ENCODE data around the gene MYH10.

The MYH10 gene

DNA sequence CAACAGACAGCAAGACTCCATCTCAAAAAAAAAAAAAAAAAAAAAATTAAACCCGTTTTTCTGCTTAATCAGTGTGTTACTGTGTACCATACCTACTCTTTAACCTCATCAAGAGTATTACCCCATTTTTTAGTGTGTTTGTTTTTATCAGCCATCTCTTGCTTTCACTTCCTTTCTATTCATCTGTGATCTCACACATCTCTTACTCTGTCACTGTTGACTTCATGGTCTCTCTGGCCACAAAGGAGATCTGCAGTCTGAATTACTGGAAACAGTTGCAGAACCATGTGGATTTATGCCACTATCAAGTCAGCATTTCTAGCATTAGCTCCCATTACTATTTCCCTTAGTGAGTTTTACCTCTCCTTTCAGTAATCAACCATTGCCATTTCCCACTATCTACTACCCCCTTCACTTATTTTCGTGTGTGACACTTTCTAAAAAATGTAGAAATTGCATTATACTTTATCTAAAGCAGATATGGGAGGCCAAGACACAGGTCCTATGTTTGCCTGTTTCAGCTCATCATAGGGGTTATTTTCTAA, 174.8 kb downstream of the MYH10 start:
- no peak overlapping the region for H3K9ac ChIP-seq (ENCODE audit: insufficient read length)
- peaks cover 69% of the 10 kb centered on the region for H3K36me3 ChIP-seq (ENCODE audit: insufficient read depth, low read length)
- H3K27ac ChIP-seq = no peak overlapping the region
- H3K4me3 ChIP-seq = no peak overlapping the region
- no peak for DNase-seq (ENCODE audit: low read depth, low spot score)
- no peak for TF ChIP-seq POLR2AphosphoS5 (IDR thresholded peaks at IDR 0.05; ENCODE audit: borderline replicate concordance, low read depth, low read length)
- TF ChIP-seq FOXP2 (optimal IDR thresholded peaks at IDR 0.05; ENCODE audit: control extremely low read depth, extremely low read length, insufficient read depth) = no peak
- TF ChIP-seq EZH2 (IDR thresholded peaks at IDR 0.05) = no peak
- H3K9me3 ChIP-seq (ENCODE audit: low read depth, low read length) = no peaks in the 10 kb centered on the region

DNA sequence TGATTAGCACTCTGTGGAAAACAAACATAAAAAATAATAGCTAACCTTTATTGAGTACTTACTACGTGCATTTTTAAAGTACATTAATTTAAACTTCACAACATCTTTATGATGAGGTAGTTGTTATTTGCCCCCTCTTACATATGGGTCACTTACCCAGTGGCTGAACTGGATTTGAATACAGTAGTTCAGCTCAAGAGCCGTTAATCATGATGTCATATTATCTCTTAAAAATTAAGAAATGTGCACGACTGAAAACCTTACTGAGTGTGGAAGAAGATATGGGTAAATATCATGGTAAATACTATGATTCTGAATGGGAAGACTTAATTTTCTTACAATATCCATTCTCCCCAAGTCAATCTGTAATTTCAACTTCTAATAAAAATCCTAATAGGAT, 177.2 kb downstream of the MYH10 start:
- H3K4me3 ChIP-seq = no peak overlapping the region
- DNase-seq (ENCODE audit: low read depth, low spot score) = no peak
- no peak overlapping the region for H3K9ac ChIP-seq (ENCODE audit: insufficient read length)
- H3K36me3 ChIP-seq (ENCODE audit: insufficient read depth, low read length) = peaks cover 71% of the 10 kb centered on the region
- TF ChIP-seq EZH2 (IDR thresholded peaks at IDR 0.05) (no peak), FOXP2 (optimal IDR thresholded peaks at IDR 0.05; ENCODE audit: control extremely low read depth, extremely low read length, insufficient read depth) (no peak), POLR2AphosphoS5 (IDR thresholded peaks at IDR 0.05; ENCODE audit: borderline replicate concordance, low read depth, low read length) (no peak)
- no peaks in the 10 kb centered on the region for H3K9me3 ChIP-seq (ENCODE audit: low read depth, low read length)
- H3K27ac ChIP-seq = no peak overlapping the region

DNA sequence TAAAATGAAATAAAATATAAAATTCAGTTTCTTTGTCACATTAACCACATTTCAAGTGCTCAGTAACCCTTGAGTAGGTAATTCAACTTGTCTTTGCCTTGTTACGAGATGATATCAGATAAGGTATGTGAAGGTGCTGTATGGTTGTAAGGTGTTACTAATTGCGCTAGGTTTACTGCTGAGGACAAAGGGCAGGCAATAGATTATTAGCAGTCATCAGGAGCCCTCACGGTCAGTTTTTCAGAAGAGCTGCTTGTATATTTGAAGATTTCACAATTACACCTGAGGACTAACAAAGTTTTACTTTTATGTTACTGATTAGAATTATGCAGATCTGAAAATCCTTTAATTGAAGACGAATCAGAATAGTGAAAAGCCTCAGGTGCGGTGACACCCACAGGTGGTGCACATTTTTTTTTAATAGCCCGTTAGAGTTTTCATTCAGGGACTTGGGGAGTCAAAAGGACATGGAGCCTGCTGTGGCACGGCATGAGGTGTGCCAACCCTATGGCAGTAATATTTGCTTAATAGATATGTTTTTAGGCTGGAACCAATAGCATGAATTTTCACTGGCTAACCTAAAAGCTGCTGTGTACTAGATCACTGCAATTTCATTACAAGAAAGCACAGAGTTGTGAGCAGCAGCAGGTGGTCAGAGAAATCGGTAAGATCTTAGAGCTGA, 178.5 kb downstream of the MYH10 start:
- no peak for DNase-seq (ENCODE audit: low read depth, low spot score)
- Histone ChIP-seq H3K4me3 (no peak overlapping the region), H3K27ac (no peak overlapping the region), H3K9ac (ENCODE audit: insufficient read length) (no peak overlapping the region), H3K36me3 (ENCODE audit: insufficient read depth, low read length) (peaks cover 65% of the 10 kb centered on the region), H3K9me3 (ENCODE audit: low read depth, low read length) (no peaks in the 10 kb centered on the region)
- TF ChIP-seq EZH2 (IDR thresholded peaks at IDR 0.05) (no peak), POLR2AphosphoS5 (IDR thresholded peaks at IDR 0.05; ENCODE audit: borderline replicate concordance, low read depth, low read length) (no peak), FOXP2 (optimal IDR thresholded peaks at IDR 0.05; ENCODE audit: control extremely low read depth, extremely low read length, insufficient read depth) (no peak)

DNA sequence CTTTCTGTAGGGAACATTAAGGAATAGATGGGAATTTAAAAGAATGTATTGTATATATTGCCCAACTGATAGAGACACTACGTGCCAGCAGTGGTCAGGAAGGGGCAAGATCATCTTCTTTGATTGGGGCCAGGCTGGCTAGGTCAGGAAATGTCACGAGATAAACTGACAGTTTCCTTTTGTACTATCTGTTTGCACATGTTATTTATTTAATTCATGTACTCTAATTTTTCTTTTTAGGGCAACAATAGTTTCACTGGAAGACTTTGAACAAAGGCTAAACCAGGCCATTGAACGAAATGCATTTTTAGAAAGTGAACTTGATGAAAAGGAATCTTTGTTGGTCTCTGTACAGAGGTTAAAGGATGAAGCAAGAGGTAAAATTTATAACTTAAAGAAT, 182.2 kb downstream of the MYH10 start:
- Histone ChIP-seq H3K9ac (ENCODE audit: insufficient read length) (no peak overlapping the region), H3K27ac (peak overlapping the region; percentile 59; the same call in 1 of the 2 replicates), H3K36me3 (ENCODE audit: insufficient read depth, low read length) (peaks cover 51% of the 10 kb centered on the region), H3K9me3 (ENCODE audit: low read depth, low read length) (no peaks in the 10 kb centered on the region), H3K4me3 (no peak overlapping the region)
- TF ChIP-seq POLR2AphosphoS5 (IDR thresholded peaks at IDR 0.05; ENCODE audit: borderline replicate concordance, low read depth, low read length) (no peak), FOXP2 (optimal IDR thresholded peaks at IDR 0.05; ENCODE audit: control extremely low read depth, extremely low read length, insufficient read depth) (no peak), EZH2 (IDR thresholded peaks at IDR 0.05) (no peak)
- DNase-seq (ENCODE audit: low read depth, low spot score) = no peak

DNA sequence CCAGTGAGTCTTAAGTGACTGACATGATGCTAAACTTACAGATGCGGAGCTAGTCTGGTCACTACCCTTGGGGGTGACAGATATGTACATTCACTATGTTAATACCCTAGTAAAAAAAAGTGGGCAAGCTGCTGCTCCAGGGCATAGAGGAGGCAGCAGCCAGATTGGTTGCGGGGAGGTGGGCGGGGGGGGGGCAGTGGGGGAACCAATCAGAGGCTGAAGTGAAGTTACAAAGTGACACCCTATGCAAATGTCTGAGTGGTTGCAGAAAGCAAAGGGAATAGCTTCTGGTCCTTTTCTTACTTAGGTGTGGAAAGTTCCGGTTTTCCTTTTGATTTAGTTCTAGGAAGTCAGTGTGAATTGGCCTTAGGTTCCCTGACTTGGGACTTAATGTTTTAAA, 182.7 kb downstream of the MYH10 start:
- no peaks in the 10 kb centered on the region for H3K9me3 ChIP-seq (ENCODE audit: low read depth, low read length)
- no peak overlapping the region for H3K9ac ChIP-seq (ENCODE audit: insufficient read length)
- no peak for DNase-seq (ENCODE audit: low read depth, low spot score)
- no peak overlapping the region for H3K4me3 ChIP-seq
- peaks cover 46% of the 10 kb centered on the region for H3K36me3 ChIP-seq (ENCODE audit: insufficient read depth, low read length)
- H3K27ac ChIP-seq = peak overlapping the region; percentile 59; the same call in 1 of the 2 replicates
- no peak for TF ChIP-seq POLR2AphosphoS5 (IDR thresholded peaks at IDR 0.05; ENCODE audit: borderline replicate concordance, low read depth, low read length)
- TF ChIP-seq EZH2 (IDR thresholded peaks at IDR 0.05) = no peak
- no peak for TF ChIP-seq FOXP2 (optimal IDR thresholded peaks at IDR 0.05; ENCODE audit: control extremely low read depth, extremely low read length, insufficient read depth)

DNA sequence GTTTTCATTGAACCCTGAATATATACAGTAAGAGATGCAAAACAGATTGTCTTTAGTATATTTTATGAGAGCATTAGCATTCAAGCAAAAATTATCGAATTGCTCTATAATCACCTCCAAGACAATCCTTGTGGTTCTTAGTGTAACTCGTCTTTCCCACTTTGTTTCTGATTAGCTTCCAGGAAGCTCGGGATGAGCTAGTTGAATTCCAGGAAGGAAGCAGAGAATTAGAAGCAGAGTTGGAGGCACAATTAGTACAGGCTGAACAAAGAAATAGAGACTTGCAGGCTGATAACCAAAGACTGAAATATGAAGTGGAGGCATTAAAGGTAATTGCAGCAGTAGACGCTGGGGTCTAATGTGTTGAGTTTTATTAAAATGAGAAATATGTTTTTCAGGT, 185.0 kb downstream of the MYH10 start:
- Histone ChIP-seq H3K4me3 (peak overlapping the region; percentile 72), H3K9ac (ENCODE audit: insufficient read length) (peak overlapping the region; percentile 58), H3K9me3 (ENCODE audit: low read depth, low read length) (no peaks in the 10 kb centered on the region), H3K36me3 (ENCODE audit: insufficient read depth, low read length) (peaks cover 28% of the 10 kb centered on the region), H3K27ac (peak overlapping the region; percentile 89)
- DNase-seq (ENCODE audit: low read depth, low spot score) = no peak
- TF ChIP-seq POLR2AphosphoS5 (IDR thresholded peaks at IDR 0.05; ENCODE audit: borderline replicate concordance, low read depth, low read length) (no peak), EZH2 (IDR thresholded peaks at IDR 0.05) (no peak), FOXP2 (optimal IDR thresholded peaks at IDR 0.05; ENCODE audit: control extremely low read depth, extremely low read length, insufficient read depth) (no peak)

DNA sequence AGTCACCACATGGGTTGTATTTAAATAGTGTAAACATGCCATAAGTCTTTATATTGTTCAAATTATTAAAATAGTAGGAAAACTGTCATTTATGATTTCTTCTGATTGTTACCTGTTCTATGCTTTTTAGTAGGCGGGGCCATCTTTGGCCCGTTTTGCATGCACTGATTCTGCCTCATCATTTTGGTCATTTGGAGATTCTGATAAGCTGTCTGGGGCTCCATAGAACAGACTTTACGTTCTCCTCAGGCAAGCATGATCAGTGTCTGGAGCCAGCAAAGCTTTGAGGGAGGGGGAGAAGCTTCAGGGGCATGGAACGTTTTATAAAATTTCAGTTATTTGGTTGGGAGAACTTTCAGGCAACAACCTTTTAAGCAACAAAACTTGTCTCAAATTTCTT, 186.0 kb downstream of the MYH10 start:
- H3K36me3 ChIP-seq (ENCODE audit: insufficient read depth, low read length) = peaks cover 25% of the 10 kb centered on the region
- H3K9ac ChIP-seq (ENCODE audit: insufficient read length) = no peak overlapping the region
- H3K4me3 ChIP-seq = peak overlapping the region; percentile 15; the same call in 1 of the 2 replicates
- no peak for TF ChIP-seq EZH2 (IDR thresholded peaks at IDR 0.05)
- no peak for TF ChIP-seq FOXP2 (optimal IDR thresholded peaks at IDR 0.05; ENCODE audit: control extremely low read depth, extremely low read length, insufficient read depth)
- no peak for TF ChIP-seq POLR2AphosphoS5 (IDR thresholded peaks at IDR 0.05; ENCODE audit: borderline replicate concordance, low read depth, low read length)
- DNase-seq (ENCODE audit: low read depth, low spot score) = no peak
- H3K27ac ChIP-seq = peak overlapping the region; percentile 89; the same call in 1 of the 2 replicates
- no peaks in the 10 kb centered on the region for H3K9me3 ChIP-seq (ENCODE audit: low read depth, low read length)

DNA sequence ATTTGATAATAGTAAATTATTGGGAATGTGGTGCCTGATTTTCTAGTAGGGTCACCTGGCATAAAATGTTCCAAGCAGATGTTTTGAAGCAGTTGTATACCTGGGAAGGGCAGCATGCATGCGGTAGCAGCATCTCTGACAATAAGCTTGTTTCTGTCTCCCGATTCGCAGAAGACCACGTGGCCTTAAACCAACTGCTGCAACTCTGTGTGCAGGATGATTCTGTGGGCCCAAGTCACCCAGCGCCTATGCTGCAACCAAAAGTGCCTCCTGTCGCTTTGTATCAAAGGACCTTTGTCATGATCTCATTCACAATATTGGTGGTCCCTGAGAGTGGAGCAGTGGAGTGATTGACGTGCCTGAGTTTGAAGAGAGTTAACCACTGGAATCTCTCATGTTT, 186.8 kb downstream of the MYH10 start:
- H3K4me3 ChIP-seq = no peak overlapping the region
- no peaks in the 10 kb centered on the region for H3K9me3 ChIP-seq (ENCODE audit: low read depth, low read length)
- peak overlapping the region; percentile 89; the same call in 1 of the 2 replicates for H3K27ac ChIP-seq
- H3K9ac ChIP-seq (ENCODE audit: insufficient read length) = no peak overlapping the region
- no peak for DNase-seq (ENCODE audit: low read depth, low spot score)
- peaks cover 23% of the 10 kb centered on the region for H3K36me3 ChIP-seq (ENCODE audit: insufficient read depth, low read length)
- TF ChIP-seq EZH2 (IDR thresholded peaks at IDR 0.05) (no peak), POLR2AphosphoS5 (IDR thresholded peaks at IDR 0.05; ENCODE audit: borderline replicate concordance, low read depth, low read length) (no peak), FOXP2 (optimal IDR thresholded peaks at IDR 0.05; ENCODE audit: control extremely low read depth, extremely low read length, insufficient read depth) (no peak)
